HG03097 (cell line): ENCODE results near the gene PIKFYVE.
"Not testable (repeated sequence)": the region's sequence is repeated elsewhere in the genome, so short reads cannot be mapped to it uniquely, and the experiment has no call there.

ENCODE experiments used
- ATAC-seq: cut with Tn5 transposase; IDR thresholded peaks from one replicate; pipeline ENCODE4 v1.9.1; 2021; ENCODE audit not compliant: unreplicated experiment, low FRiP score

The PIKFYVE gene

GRCh38 chr2:208300847-208301618 is 35.0 kb downstream of the PIKFYVE start:
- no peak for ATAC-seq

DNA sequence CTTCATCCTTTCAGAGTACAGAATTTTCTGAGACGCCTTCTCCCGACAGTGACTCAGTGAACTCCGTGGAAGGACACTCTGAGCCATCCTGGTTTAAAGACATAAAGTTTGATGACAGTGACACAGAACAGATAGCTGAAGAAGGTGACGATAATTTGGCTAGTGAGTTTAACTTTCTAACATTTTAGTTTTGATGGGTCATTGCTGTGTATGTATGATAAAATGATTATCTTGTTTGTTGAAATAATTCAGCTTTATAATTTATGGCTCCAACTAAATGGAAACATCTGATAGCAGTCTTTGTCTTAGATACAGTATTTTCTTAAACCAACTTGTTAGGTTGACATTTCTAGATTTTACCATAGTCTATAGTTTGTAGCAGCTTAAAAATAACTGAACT is 38.1 kb downstream of the PIKFYVE start:
- no peak for ATAC-seq

DNA sequence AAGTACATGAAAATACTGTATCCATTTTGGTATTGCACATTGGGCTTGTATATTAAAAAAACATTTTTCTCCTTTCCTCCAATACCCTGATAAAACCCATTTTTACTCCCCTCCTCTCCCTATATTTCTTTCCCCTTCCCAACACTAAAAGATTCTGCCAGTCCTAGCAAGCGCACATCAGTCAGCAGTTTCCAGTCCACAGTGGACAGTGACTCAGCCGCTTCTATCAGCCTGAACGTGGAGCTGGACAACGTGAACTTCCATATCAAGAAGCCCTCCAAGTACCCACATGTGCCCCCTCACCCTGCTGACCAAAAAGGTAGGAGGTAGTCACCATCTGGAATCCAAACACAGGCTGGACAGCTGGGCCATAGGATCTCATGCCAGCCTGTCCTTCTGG is 38.6 kb downstream of the PIKFYVE start:
- ATAC-seq, result no peak

- no peak for ATAC-seq
Observed at GRCh38 chr2:208306291-208306690, 40.2 kb downstream of the PIKFYVE start.

- peak; percentile 44 for ATAC-seq
Observed at GRCh38 chr2:208311321-208311720, 45.3 kb downstream of the PIKFYVE start.

DNA sequence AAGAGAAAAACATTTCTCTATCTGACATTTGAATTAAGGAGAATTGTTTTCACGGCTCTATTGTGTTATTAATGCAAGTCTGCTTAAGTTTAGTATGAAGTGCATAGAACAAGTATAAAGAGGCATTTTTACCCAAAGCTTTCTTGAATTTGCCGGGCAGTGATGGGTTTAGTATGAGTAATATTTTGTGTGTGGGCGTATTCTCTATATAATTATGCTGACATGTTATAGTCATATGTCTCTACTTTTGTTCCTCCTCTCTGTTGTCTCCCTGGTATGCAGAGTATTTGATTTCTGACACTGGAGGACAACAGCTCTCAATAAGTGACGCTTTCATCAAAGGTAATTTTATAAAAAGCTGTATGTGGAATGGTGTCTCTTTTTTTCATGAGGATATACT is 45.9 kb downstream of the PIKFYVE start:
- peak; percentile 39 for ATAC-seq

- ATAC-seq, result peak; percentile 59
Observed at GRCh38 chr2:208315081-208315788, 49.2 kb downstream of the PIKFYVE start.

GRCh38 chr2:208318127-208318526 is 52.1 kb downstream of the PIKFYVE start:
- ATAC-seq, result no peak

DNA sequence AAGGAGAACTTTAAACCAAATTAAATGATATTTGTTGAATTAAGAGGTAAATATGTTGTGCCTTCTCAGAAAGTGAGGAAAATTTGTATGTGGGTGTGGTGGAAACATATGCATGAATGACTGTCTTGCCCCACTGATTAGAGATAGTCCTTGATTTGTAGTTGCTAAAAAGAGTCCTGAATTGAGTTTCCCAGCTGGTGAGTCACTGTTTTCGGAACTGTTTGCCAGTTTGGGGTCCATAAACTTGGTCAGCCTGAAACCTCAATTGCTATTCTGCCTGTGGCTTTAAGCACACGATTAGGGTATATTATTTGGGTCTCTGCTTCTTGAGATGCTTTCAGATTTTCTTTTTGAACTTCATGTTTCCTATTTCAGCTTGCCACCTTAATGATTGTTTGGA is 53.3 kb downstream of the PIKFYVE start:
- ATAC-seq, result peak; percentile 39

DNA sequence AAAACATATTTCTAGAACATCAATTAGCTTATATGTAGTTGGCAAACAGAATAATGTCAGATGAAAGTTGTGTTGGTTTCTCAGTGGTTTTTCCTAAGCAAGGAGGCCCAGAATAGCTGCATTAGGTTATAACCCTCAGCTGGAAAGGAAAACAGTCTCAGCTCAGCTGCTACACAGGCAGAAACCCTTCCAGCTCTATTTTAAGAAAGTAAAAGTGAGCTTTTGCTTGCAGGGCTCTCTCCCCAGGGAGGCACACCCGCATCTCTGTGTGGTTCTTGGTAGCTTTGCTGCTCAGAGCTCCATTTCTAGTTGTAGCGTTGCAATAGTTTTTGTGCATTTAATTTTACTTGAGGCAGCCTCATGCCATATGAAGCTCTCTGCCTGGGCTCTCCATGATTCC is 54.6 kb downstream of the PIKFYVE start:
- peak; percentile 93 for ATAC-seq

DNA sequence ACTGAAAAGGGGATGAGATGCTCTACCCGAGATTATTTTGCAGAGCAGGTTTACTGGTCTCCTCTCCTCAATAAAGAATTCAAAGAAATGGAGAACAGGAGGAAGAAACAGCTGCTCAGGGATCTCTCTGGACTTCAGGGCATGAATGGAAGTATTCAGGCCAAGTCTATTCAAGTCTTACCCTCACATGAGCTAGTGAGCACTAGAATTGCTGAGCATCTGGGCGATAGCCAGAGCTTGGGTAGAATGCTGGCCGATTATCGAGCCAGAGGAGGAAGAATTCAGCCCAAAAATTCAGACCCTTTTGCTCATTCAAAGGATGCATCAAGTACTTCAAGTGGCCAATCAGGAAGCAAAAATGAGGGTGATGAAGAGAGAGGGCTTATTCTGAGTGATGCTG is 60.0 kb downstream of the PIKFYVE start:
- ATAC-seq, result no peak

- ATAC-seq, result no peak
Observed at GRCh38 chr2:208329485-208329884, 63.4 kb downstream of the PIKFYVE start.

- no peak for ATAC-seq
Observed at GRCh38 chr2:208334230-208334629, 68.2 kb downstream of the PIKFYVE start.

- no peak for ATAC-seq
Observed at GRCh38 chr2:208346756-208347155, 80.7 kb downstream of the PIKFYVE start.

DNA sequence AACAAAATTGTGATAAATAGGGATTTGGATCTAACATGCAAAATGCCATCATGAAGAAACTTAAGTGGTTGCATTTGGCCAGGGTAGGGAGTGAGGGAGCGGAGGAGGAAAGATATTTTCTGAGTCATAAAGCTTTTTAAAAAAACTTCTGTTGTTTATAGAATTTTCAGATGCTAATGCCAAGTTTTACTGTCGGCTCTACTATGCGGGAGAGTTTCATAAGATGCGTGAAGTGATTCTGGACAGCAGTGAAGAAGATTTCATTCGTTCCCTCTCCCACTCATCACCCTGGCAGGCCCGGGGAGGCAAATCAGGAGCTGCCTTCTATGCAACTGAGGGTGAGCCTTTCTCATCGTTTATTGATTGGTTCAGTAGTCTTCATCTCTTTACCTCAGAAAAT is 84.6 kb downstream of the PIKFYVE start:
- no peak for ATAC-seq

- ATAC-seq, result no peak
Observed at GRCh38 chr2:208352644-208353567, 86.9 kb downstream of the PIKFYVE start.

DNA sequence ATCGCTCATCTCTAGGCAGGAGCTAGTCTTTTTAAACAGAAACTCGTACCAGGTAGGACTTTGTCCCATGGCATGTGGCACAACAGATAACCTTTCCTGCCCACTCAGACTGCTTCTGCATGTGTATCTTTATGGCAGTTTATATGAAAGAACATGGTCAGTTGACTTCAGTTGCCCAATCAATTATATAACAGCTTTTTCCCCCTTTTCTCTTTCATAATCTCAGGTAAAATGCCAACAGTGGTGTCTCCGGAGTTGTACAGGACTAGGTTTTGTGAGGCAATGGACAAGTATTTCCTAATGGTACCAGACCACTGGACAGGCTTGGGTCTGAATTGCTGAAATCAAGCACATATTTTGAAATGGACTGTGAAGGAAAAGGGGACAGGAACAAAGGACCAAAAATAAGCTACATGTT is 88.9 kb downstream of the PIKFYVE start:
- no peak for ATAC-seq

- ATAC-seq, result not testable (repeated sequence)
Observed at GRCh38 chr2:208356420-208356819, 90.4 kb downstream of the PIKFYVE start.

DNA sequence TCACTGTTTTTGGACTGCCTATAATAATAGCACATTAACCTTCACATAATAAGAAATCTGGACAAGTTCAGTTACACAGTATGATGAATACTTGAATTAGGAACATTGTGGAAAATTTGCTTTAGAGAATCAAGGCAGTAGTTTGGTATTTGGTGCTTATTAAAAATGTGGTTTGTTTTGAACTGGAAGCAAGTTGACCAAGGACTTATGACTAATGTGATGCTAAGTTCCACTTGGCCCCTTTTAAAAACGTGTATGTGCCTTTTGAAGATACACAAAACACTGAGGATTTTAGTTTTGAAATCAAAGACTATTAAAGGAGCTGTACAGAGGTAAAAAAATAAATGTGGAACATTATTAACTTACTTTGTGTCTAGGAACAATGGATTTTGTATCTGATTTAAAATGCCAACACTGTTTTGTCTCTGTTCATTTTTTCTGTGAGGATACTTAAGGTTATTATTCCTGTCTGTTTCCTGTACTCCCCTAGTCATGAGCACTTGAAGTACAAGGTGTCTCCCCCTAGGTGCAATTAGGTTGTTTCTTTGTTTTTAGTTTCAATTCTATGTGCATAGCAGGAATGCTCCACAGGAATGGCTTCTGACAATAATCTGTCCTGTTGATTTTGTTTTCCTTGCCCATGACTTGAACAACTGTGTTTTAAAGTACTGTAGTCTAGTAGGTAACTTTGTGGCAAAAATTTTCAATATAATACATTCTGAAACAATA is 91.0 kb downstream of the PIKFYVE start:
- no peak for ATAC-seq
